PFSK-1 (cell line): ENCODE measurements around the gene RARA.

Experiments
- POLR2AphosphoS5 ChIP-seq: IDR thresholded peaks from 2 replicates; pipeline ENCODE4 v1.6.1; 2012; ENCODE audit warnings: low read depth, mild to moderate bottlenecking, control low read depth, low read length, moderate library complexity
- SIN3A ChIP-seq: IDR thresholded peaks from 2 replicates; pipeline ENCODE4 v1.6.1; 2012; ENCODE audit warnings: mild to moderate bottlenecking, low read length, moderate library complexity, borderline replicate concordance; ENCODE audit not compliant: insufficient read depth
- TAF1 ChIP-seq: IDR thresholded peaks from 2 replicates; pipeline ENCODE4 v1.6.1; 2012; ENCODE audit warnings: low read length, control low read depth, borderline replicate concordance; ENCODE audit not compliant: insufficient read depth

- no peak for TF ChIP-seq TAF1
- TF ChIP-seq POLR2AphosphoS5, result no peak
- TF ChIP-seq SIN3A, result no peak
Observed at GRCh38 chr17:40314584-40314956, 5.6 kb downstream of the RARA start.
